SU-DHL-6 (cell line): Measurements from ENCODE around the gene PGLYRP2.

ENCODE experiments used
- CTCF ChIP-seq: fragments of 200-600 bp; sonication (generic); IDR thresholded peaks from one replicate; pipeline ENCODE4 v1.5.1; 2017; ENCODE audit warnings: antibody characterized with exemption, mild to moderate bottlenecking, low read length, moderate library complexity; ENCODE audit not compliant: insufficient read depth, poor library complexity, severe bottlenecking
- EZH2phosphoT487 ChIP-seq: fragments of 200-600 bp; sonication (generic), shearing (Covaris generic); conservative IDR thresholded peaks from 2 replicates; pipeline ENCODE4 v1.6.1; 2018; ENCODE audit warnings: mild to moderate bottlenecking, antibody characterized with exemption, low read length, moderate library complexity, mixed read lengths

GRCh38 chr19:15508035-15508710 is 28.9 kb upstream of the PGLYRP2 start, which contains the start of gene CYP4F22:
- TF ChIP-seq CTCF (no peak), EZH2phosphoT487 (no peak)
